H9 (cell line): ENCODE measurements around the gene TFR2. TPM values are rescaled to one million over a fixed set of nuclear protein-coding genes. Genes with fewer than 3 reads are reported as not detected.

Experiments used
- DNase-seq: peaks from one replicate; pipeline ENCODE4 v3.0.0-alpha.2; 2017
- H2AFZ ChIP-seq: one replicate; pipeline ENCODE4 v1.6.1; 2013; ENCODE audit warnings: mild to moderate bottlenecking, low read length, control low read depth, moderate library complexity
- H2AK5ac ChIP-seq: 2 replicates; pipeline ENCODE4 v1.6.1; 2013; ENCODE audit warnings: low read length, control low read depth, mixed read lengths; ENCODE audit not compliant: insufficient read length
- H2BK120ac ChIP-seq: one replicate; pipeline ENCODE4 v1.6.1; 2013; ENCODE audit warnings: low read depth, mild to moderate bottlenecking, low read length, control low read depth, inconsistent platforms; ENCODE audit not compliant: poor library complexity, severe bottlenecking
- H2BK12ac ChIP-seq: 2 replicates; pipeline ENCODE4 v1.6.1; 2013; ENCODE audit warnings: low read length, control low read depth, mixed read lengths, low read depth; ENCODE audit not compliant: insufficient read length
- H2BK15ac ChIP-seq: 2 replicates; pipeline ENCODE4 v1.6.1; 2013; ENCODE audit warnings: low read depth, low read length, control low read depth
- H2BK20ac ChIP-seq: one replicate; pipeline ENCODE4 v1.6.1; 2013; ENCODE audit warnings: low read depth, mild to moderate bottlenecking, low read length, control low read depth, inconsistent platforms; ENCODE audit not compliant: poor library complexity, severe bottlenecking
- H2BK5ac ChIP-seq: 2 replicates; pipeline ENCODE4 v1.6.1; 2013; ENCODE audit warnings: low read length, control low read depth, mixed read lengths; ENCODE audit not compliant: insufficient read length
- H3K14ac ChIP-seq: 2 replicates; pipeline ENCODE4 v1.6.1; 2013; ENCODE audit warnings: low read length, control low read depth; ENCODE audit not compliant: insufficient read depth
- H3K18ac ChIP-seq: 2 replicates; pipeline ENCODE4 v1.6.1; 2013; ENCODE audit warnings: low read depth, mild to moderate bottlenecking, mixed read lengths, low read length, control low read depth; ENCODE audit not compliant: insufficient read length
- H3K23ac ChIP-seq: 2 replicates; pipeline ENCODE4 v1.6.1; 2013; ENCODE audit warnings: low read length, control low read depth, mixed read lengths, low read depth; ENCODE audit not compliant: insufficient read length
- H3K23me2 ChIP-seq: 2 replicates; pipeline ENCODE4 v1.6.1; 2013; ENCODE audit warnings: low read depth, mild to moderate bottlenecking, mixed read lengths, low read length, control low read depth; ENCODE audit not compliant: insufficient read length, poor library complexity, severe bottlenecking
- H3K27ac ChIP-seq: 2 replicates; pipeline ENCODE4 v1.5.1; 2013; ENCODE audit warnings: low read length, control low read depth, mixed read lengths, low read depth; ENCODE audit not compliant: insufficient read length
- H3K27me3 ChIP-seq: 2 replicates; pipeline ENCODE4 v1.6.1; 2013; ENCODE audit warnings: low read length, control low read depth, inconsistent platforms; ENCODE audit not compliant: insufficient read depth
- H3K4ac ChIP-seq: 2 replicates; pipeline ENCODE4 v1.6.1; 2013; ENCODE audit warnings: low read depth, mild to moderate bottlenecking, control low read depth, inconsistent platforms, low read length, moderate library complexity
- H3K4me1 ChIP-seq: 2 replicates; pipeline ENCODE4 v1.6.1; 2013; ENCODE audit warnings: low read length, control low read depth, inconsistent platforms; ENCODE audit not compliant: insufficient read depth
- H3K4me2 ChIP-seq: 2 replicates; pipeline ENCODE4 v1.6.1; 2013; ENCODE audit warnings: low read length, control low read depth, mixed read lengths; ENCODE audit not compliant: insufficient read length, insufficient read depth
- H3K56ac ChIP-seq: 2 replicates; pipeline ENCODE4 v1.6.1; 2013; ENCODE audit warnings: low read depth, mild to moderate bottlenecking, mixed read lengths, low read length, control low read depth; ENCODE audit not compliant: insufficient read length
- H3K79me1 ChIP-seq: 2 replicates; pipeline ENCODE4 v1.6.1; 2013; ENCODE audit warnings: low read depth, mild to moderate bottlenecking, moderate library complexity, low read length, control low read depth, inconsistent platforms; ENCODE audit not compliant: insufficient read depth, poor library complexity, severe bottlenecking
- H3K79me2 ChIP-seq: 2 replicates; pipeline ENCODE4 v1.6.1; 2013; ENCODE audit warnings: low read length, control low read depth, inconsistent platforms; ENCODE audit not compliant: insufficient read depth
- H3K9ac ChIP-seq: 2 replicates; pipeline ENCODE4 v1.6.1; 2013; ENCODE audit warnings: low read length, control low read depth, mixed read lengths; ENCODE audit not compliant: insufficient read length; ENCODE audit errors: extremely low read depth
- H3K9me3 ChIP-seq: one replicate; pipeline ENCODE4 v1.6.1; 2013; ENCODE audit warnings: low read depth, low read length, inconsistent platforms; ENCODE audit not compliant: control insufficient read depth
- H3T11ph ChIP-seq: one replicate; pipeline ENCODE4 v1.6.1; 2013; ENCODE audit warnings: mild to moderate bottlenecking, low read length, control low read depth, inconsistent platforms
- H4K20me1 ChIP-seq: one replicate; pipeline ENCODE4 v1.6.1; 2013; ENCODE audit not compliant: control insufficient read depth, insufficient read length, insufficient read depth
- H4K5ac ChIP-seq: 2 replicates; pipeline ENCODE4 v1.6.1; 2013; ENCODE audit warnings: low read depth, mild to moderate bottlenecking, mixed read lengths, low read length, control low read depth; ENCODE audit not compliant: insufficient read length
- H4K8ac ChIP-seq: replicated peaks from 2 replicates; pipeline ENCODE4 v1.6.1; 2013; ENCODE audit warnings: low read length, control low read depth, mixed read lengths, low read depth; ENCODE audit not compliant: insufficient read length
- H4K91ac ChIP-seq: 2 replicates; pipeline ENCODE4 v1.6.1; 2013; ENCODE audit warnings: low read depth, mild to moderate bottlenecking, moderate library complexity, mixed read lengths, low read length, control low read depth; ENCODE audit not compliant: insufficient read length
- H3K27ac Mint-ChIP-seq, 3 experiments: 2 replicates in 2 of 3; 3 replicates in 1 of 3; pipeline ENCODE4 v1.8.0; 2020 to 2021; ENCODE audit warnings: mixed read lengths in 3 of 3, mild to moderate bottlenecking in 1 of 3, moderate library complexity in 1 of 3
- H3K27me3 Mint-ChIP-seq: 2 replicates; pipeline ENCODE4 v1.8.0; 2021; ENCODE audit warnings: low read depth, mild to moderate bottlenecking, moderate library complexity, mixed read lengths
- H3K36me3 Mint-ChIP-seq, 3 experiments: 2 replicates in 2 of 3; 3 replicates in 1 of 3; pipeline ENCODE4 v1.8.0; 2020 to 2021; ENCODE audit warnings: low read depth in 3 of 3, mixed read lengths in 3 of 3; ENCODE audit not compliant: insufficient read depth in 1 of 3
- H3K4me1 Mint-ChIP-seq, 2 experiments: 2 replicates each; pipeline ENCODE4 v1.8.0; 2020; ENCODE audit warnings: mixed read lengths in 2 of 2
- H3K4me3 Mint-ChIP-seq, 2 experiments: 2 replicates in 1 of 2; 3 replicates in 1 of 2; pipeline ENCODE4 v1.8.0; 2020 to 2021; ENCODE audit warnings: mild to moderate bottlenecking in 2 of 2, mixed read lengths in 2 of 2, moderate library complexity in 1 of 2
- H3K9me3 Mint-ChIP-seq, 2 experiments: 2 replicates in 1 of 2; 3 replicates in 1 of 2; pipeline ENCODE4 v1.8.0; 2020; ENCODE audit warnings: mild to moderate bottlenecking in 2 of 2, mixed read lengths in 2 of 2, moderate library complexity in 1 of 2
- CTCF ChIP-seq: fragments of 200-600 bp; sonication (generic); conservative IDR thresholded peaks from 3 replicates; pipeline ENCODE4 v1.8.0; 2021; ENCODE audit warnings: antibody characterized with exemption, mild to moderate bottlenecking
- WGBS: extraction: QIAGEN DNeasy Blood & Tissue Kit; methylation state at CpG from one replicate; pipeline ENCODE4 v1.1.7; 2013; ENCODE audit warnings: missing lambda C conversion rate, low lambda C conversion rate, mixed read lengths; ENCODE audit not compliant: insufficient read length; ENCODE audit errors: extremely low coverage; 5-methylcytosine and 5-hydroxymethylcytosine counted together
- total RNA-seq: library from RNA; stranded (reverse); gene quantifications from 2 replicates; pipeline ENCODE4 v1.2.1, GENCODE V29; 2021

The TFR2 gene
- total RNA-seq, 1 experiment from 2014 or later = 2.3 TPM

GRCh38 chr7:100621554-100621953 is 19.8 kb downstream of the TFR2 start:
- no peak overlapping the region for H3K9ac ChIP-seq
- no peak for DNase-seq
- H2BK20ac ChIP-seq = no peak overlapping the region
- H2BK12ac ChIP-seq = no peak overlapping the region
- H3K27ac ChIP-seq = no peak overlapping the region
- no peak overlapping the region for H3T11ph ChIP-seq
- Mint-ChIP-seq H3K36me3 (peaks cover 0 to 1% (median 0%) of the 10 kb centered on the region in 3 experiments; a peak in 1 of 7 replicates), H3K4me3 (no peak overlapping the region), H3K4me1 (peaks cover 6 to 9% of the 10 kb centered on the region in 2 experiments), H3K27ac (peak overlapping the region in 2 of 3 experiments; percentile 9 to 17; a peak in 3 of 7 replicates), H3K27me3 (peaks cover 21% of the 10 kb centered on the region), H3K9me3 (no peaks in the 10 kb centered on the region; a peak in 1 of 5 replicates)
- H3K4me2 ChIP-seq = no peak overlapping the region
- no peaks in the 10 kb centered on the region for H3K4me1 ChIP-seq
- no peaks in the 10 kb centered on the region for H3K79me1 ChIP-seq
- no peak overlapping the region for H2BK5ac ChIP-seq
- no peak overlapping the region for H2BK120ac ChIP-seq
- no peak overlapping the region for H4K8ac ChIP-seq
- H2BK15ac ChIP-seq = no peak overlapping the region
- H2AFZ ChIP-seq = no peak overlapping the region
- H3K79me2 ChIP-seq = no peaks in the 10 kb centered on the region
- no peak for TF ChIP-seq CTCF
- H3K4ac ChIP-seq = no peak overlapping the region
- no peaks in the 10 kb centered on the region for H4K20me1 ChIP-seq
- no peak overlapping the region for H3K18ac ChIP-seq
- H4K91ac ChIP-seq = no peak overlapping the region
- H3K27me3 ChIP-seq = peaks cover 3% of the 10 kb centered on the region; the same call in 1 of the 2 replicates
- H3K14ac ChIP-seq = no peak overlapping the region
- H3K56ac ChIP-seq = no peak overlapping the region
- no CpG with 5 or more reads among the region's 8 CpGs for WGBS
- peaks cover 5% of the 10 kb centered on the region for H3K23me2 ChIP-seq
- H2AK5ac ChIP-seq = no peak overlapping the region
- H4K5ac ChIP-seq = no peak overlapping the region
- H3K9me3 ChIP-seq = no peaks in the 10 kb centered on the region
- H3K23ac ChIP-seq = no peak overlapping the region
